Keratinocyte (primary cell): ENCODE results near the gene JPH2. TPM values are rescaled to one million over a fixed set of nuclear protein-coding genes. Genes with fewer than 3 reads are reported as not detected.
A peak's percentile ranks its signal among the peaks of the same experiment; 100 is the strongest.

Experiments used
- DNase-seq: peaks from one replicate; pipeline ENCODE4 v3.0.0-alpha.2; 2011; ENCODE audit warnings: low read depth, missing footprints, low spot score
- FAIRE-seq: peaks from 2 replicates; lab custom pipeline; 2011; peaks lifted over from hg19 to GRCh38; lab: Jason Lieb, UNC
- H2AFZ ChIP-seq: 2 replicates; pipeline ENCODE4 v1.6.0; 2012; ENCODE audit warnings: low read length, control low read depth, inconsistent platforms; ENCODE audit not compliant: control insufficient read depth
- H3K27ac ChIP-seq: 2 replicates; pipeline ENCODE4 v1.5.1; 2011; ENCODE audit warnings: low read length; ENCODE audit not compliant: control insufficient read depth, insufficient read depth
- H3K27me3 ChIP-seq: 3 replicates; pipeline ENCODE4 v1.6.0; 2011; ENCODE audit warnings: low read length; ENCODE audit not compliant: control insufficient read depth, insufficient read depth; ENCODE audit errors: extremely low read depth
- H3K36me3 ChIP-seq, 2 experiments: 2 replicates in 1 of 2; 3 replicates in 1 of 2; pipeline ENCODE4 v1.5.1; 2011; ENCODE audit warnings: low read length in 2 of 2, mild to moderate bottlenecking in 1 of 2; ENCODE audit not compliant: control insufficient read depth in 2 of 2, insufficient read depth in 2 of 2; ENCODE audit errors: extremely low read depth in 1 of 2
- H3K4me1 ChIP-seq: 3 replicates; pipeline ENCODE4 v1.5.1; 2011; ENCODE audit warnings: low read length; ENCODE audit not compliant: control insufficient read depth, insufficient read depth; ENCODE audit errors: extremely low read depth
- H3K4me2 ChIP-seq: 3 replicates; pipeline ENCODE4 v1.6.0; 2011; ENCODE audit warnings: low read depth, low read length; ENCODE audit not compliant: control insufficient read depth, insufficient read depth; ENCODE audit errors: extremely low read depth
- H3K4me3 ChIP-seq, 3 experiments: fragments of 200-600 bp in 1 of 3; sonication (generic) in 1 of 3; 2 replicates in 2 of 3; 3 replicates in 1 of 3; pipeline ENCODE4 v1.5.1; 2011 to 2016; ENCODE audit warnings: low read length in 3 of 3, mild to moderate bottlenecking in 3 of 3, control low read depth in 2 of 3, inconsistent platforms in 1 of 3, low read depth in 1 of 3, mixed read lengths in 1 of 3, mixed run types in 1 of 3, moderate library complexity in 1 of 3; ENCODE audit not compliant: control insufficient read depth in 2 of 3, insufficient read depth in 2 of 3; ENCODE audit errors: extremely low read depth in 1 of 3
- H3K79me2 ChIP-seq: 2 replicates; pipeline ENCODE4 v1.6.0; 2012; ENCODE audit warnings: low read length; ENCODE audit not compliant: control insufficient read depth, insufficient read depth
- H3K9ac ChIP-seq: 3 replicates; pipeline ENCODE4 v1.6.0; 2011; ENCODE audit warnings: low read length; ENCODE audit not compliant: control insufficient read depth, insufficient read depth; ENCODE audit errors: extremely low read depth
- H3K9me1 ChIP-seq: 3 replicates; pipeline ENCODE4 v1.6.0; 2011; ENCODE audit warnings: low read length; ENCODE audit not compliant: control insufficient read depth, insufficient read depth; ENCODE audit errors: extremely low read depth
- H3K9me3 ChIP-seq: 2 replicates; pipeline ENCODE4 v1.5.1; 2012; ENCODE audit warnings: low read depth, low read length; ENCODE audit not compliant: control insufficient read depth
- H4K20me1 ChIP-seq: 3 replicates; pipeline ENCODE4 v1.6.0; 2011; ENCODE audit warnings: low read length; ENCODE audit not compliant: control insufficient read depth, insufficient read depth; ENCODE audit errors: extremely low read depth
- EZH2 ChIP-seq: IDR thresholded peaks from one replicate; pipeline ENCODE4 v1.6.1; 2012; ENCODE audit warnings: inconsistent platforms, mild to moderate bottlenecking, low read length, moderate library complexity
- dilution Hi-C: fragments of 300-500 bp; cut with MboI; formaldehyde crosslinking; loops from one replicate; pipeline ENCODE4 v1.7.0; 2020; ENCODE audit warnings: low sequenced_read_pairs; ENCODE audit not compliant: extremely low pct_ligation_motif_present
- polyA plus RNA-seq, 5 experiments: library from polyadenylated mRNA; depleted of rRNA in 3 of 5; stranded (reverse) in 3 of 5; stranded (forward) in 1 of 5; unstranded in 1 of 5; fragments of >200 nt; gene quantifications; 1 replicate in 1 of 5; 2 replicates in 3 of 5; 3 replicates in 1 of 5; pipeline versions ENCODE4 v1.2.1 to v1.2.3, GENCODE V29; 2011 to 2012; ENCODE audit warnings: missing spikeins in 2 of 5, low read depth in 1 of 5, low replicate concordance in 1 of 5
- TF ChIP-seq, protein P1 (sequence below), 3 experiments: IDR thresholded peaks in 1 of 3; conservative IDR thresholded peaks in 1 of 3; optimal IDR thresholded peaks in 1 of 3; 2 replicates in 2 of 3; 3 replicates in 1 of 3; pipeline versions ENCODE3 to v1.5.1; 2011; ENCODE audit warnings: low read length in 3 of 3, mild to moderate bottlenecking in 3 of 3, moderate library complexity in 2 of 3, control low read depth in 1 of 3, inconsistent platforms in 1 of 3; ENCODE audit not compliant: insufficient read depth in 2 of 3; ENCODE audit errors: extremely low read depth in 1 of 3

Gene JPH2
- polyA plus RNA-seq, 1 donor (not counting 4 experiments of a cell fraction or from before 2014, with no cell fraction given): 2.5 TPM

DNA sequence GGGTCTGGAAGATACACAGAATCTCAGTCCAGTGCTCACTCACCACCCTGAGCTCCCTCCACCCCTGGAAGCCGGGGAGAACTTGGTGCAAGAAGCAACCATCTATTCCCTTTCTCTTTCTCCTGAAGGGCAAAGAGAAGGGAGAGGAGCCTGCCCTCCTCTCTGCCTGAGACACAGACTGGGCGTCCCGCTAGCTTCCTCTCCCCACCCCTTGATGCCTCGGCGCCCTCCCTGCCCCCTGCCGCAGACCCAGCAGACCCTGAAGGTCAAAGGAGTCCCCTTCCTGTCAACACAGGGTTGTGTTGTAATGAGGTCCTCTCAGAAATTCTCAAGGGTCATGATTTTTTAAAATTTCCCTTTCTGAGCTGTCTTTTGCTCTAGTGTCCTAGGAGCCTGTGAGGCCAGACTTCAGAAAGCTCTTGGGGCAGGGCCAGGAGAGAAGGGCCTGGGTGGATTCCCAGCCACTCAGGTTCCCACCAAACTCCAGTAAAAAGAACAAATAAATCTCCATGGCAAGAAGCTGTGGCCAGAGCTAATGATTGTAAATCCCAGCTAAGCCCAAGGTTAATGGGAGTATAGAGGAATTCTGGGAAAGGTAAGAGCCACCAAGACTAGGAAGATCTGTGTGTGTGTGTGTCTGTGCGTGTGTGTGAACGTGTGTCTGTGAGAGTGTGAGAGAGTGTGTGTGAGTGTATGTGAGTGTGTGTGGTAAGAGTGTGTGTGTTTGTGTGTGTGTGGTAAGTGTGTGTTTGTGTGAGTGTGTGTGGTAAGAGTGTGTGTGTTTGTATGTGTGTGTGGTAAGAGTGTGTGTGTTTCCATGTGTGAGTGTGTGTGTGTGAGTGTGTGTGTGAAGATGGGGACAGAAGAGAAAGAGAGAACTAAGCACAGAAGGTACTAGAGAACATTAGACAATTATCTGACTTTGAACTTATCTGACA is 1.1 kb upstream of the JPH2 start:
- peak overlapping the region; percentile 95 for H3K4me2 ChIP-seq
- no peaks in the 10 kb centered on the region for H4K20me1 ChIP-seq
- no peaks in the 10 kb centered on the region for H3K27me3 ChIP-seq
- FAIRE-seq (no peak), DNase-seq (no peak)
- H3K4me1 ChIP-seq: peaks cover 44% of the 10 kb centered on the region
- H3K27ac ChIP-seq: peak overlapping the region; percentile 86
- H3K9me3 ChIP-seq: no peaks in the 10 kb centered on the region
- peaks cover 18% of the 10 kb centered on the region for H3K79me2 ChIP-seq
- H3K9me1 ChIP-seq: no peaks in the 10 kb centered on the region
- no peaks in the 10 kb centered on the region for H3K36me3 ChIP-seq
- TF ChIP-seq EZH2: no peak
- TF ChIP-seq, protein P1, sequence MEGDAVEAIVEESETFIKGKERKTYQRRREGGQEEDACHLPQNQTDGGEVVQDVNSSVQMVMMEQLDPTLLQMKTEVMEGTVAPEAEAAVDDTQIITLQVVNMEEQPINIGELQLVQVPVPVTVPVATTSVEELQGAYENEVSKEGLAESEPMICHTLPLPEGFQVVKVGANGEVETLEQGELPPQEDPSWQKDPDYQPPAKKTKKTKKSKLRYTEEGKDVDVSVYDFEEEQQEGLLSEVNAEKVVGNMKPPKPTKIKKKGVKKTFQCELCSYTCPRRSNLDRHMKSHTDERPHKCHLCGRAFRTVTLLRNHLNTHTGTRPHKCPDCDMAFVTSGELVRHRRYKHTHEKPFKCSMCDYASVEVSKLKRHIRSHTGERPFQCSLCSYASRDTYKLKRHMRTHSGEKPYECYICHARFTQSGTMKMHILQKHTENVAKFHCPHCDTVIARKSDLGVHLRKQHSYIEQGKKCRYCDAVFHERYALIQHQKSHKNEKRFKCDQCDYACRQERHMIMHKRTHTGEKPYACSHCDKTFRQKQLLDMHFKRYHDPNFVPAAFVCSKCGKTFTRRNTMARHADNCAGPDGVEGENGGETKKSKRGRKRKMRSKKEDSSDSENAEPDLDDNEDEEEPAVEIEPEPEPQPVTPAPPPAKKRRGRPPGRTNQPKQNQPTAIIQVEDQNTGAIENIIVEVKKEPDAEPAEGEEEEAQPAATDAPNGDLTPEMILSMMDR (optimal IDR thresholded peaks at IDR 0.05 in 1 of 3, IDR thresholded peaks at IDR 0.05 in 1 of 3, conservative IDR thresholded peaks at IDR 0.05 in 1 of 3; ENCODE audit: extremely low read depth in 1 of 3, insufficient read depth in 2 of 3, low read length in 3 of 3): no peak
- H3K9ac ChIP-seq: peak overlapping the region; percentile 86
- dilution Hi-C loops: no loop called here
- H3K4me3 ChIP-seq: peak overlapping the region; percentile 47 to 63 (median 60)
- peak overlapping the region; percentile 85 for H2AFZ ChIP-seq

DNA sequence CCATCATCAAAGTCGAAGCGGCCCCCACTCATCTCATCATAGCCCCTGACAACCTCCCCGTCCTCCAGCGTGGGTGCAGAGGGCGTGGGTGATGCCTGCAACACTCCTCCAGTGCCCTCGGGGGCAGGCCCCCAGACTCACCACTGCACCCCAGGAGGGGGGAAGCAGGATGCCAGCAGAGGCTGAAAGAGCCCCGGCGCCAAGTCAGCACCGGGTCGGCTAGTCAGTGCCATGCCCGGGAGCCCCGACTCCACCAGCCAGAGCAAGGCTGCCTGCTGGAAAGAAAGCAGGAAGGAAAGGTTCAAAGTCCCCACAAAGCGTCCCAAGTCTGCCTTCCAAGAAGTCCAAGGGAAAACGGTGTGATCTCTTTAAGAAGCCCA is 324 bp downstream of the JPH2 start:
- Histone ChIP-seq H3K4me1 (peaks cover 56% of the 10 kb centered on the region), H3K27ac (peak overlapping the region; percentile 86), H3K27me3 (no peaks in the 10 kb centered on the region), H3K79me2 (peaks cover 18% of the 10 kb centered on the region), H3K36me3 (no peaks in the 10 kb centered on the region), H2AFZ (peak overlapping the region; percentile 50), H3K9me3 (no peaks in the 10 kb centered on the region), H3K9ac (peak overlapping the region; percentile 86), H3K4me3 (peak overlapping the region; percentile 47 to 63 (median 60)), H3K4me2 (peak overlapping the region; percentile 95), H3K9me1 (no peaks in the 10 kb centered on the region), H4K20me1 (no peaks in the 10 kb centered on the region)
- dilution Hi-C loops: no loop called here
- TF ChIP-seq, protein P1 (optimal IDR thresholded peaks at IDR 0.05 in 1 of 3, IDR thresholded peaks at IDR 0.05 in 1 of 3, conservative IDR thresholded peaks at IDR 0.05 in 1 of 3; ENCODE audit: extremely low read depth in 1 of 3, insufficient read depth in 2 of 3, low read length in 3 of 3): no peak
- no peak for TF ChIP-seq EZH2
- FAIRE-seq (no peak), DNase-seq (no peak)
